Suprapubic skin (tissue), 3 donors: Measurements from ENCODE around the gene OR5V1.

Experiments used
- EP300 ChIP-seq: sonication (generic); formaldehyde crosslinking; IDR thresholded peaks from one replicate; pipeline ENCODE4 v1.6.1; 2017; ENCODE audit warnings: antibody characterized with exemption
- POLR2A ChIP-seq, 2 donors: fragments of 450-650 bp; IDR thresholded peaks; one replicate each; pipeline ENCODE4 v1.6.1; 2017; ENCODE audit warnings: antibody characterized with exemption in 2 of 2, mild to moderate bottlenecking in 2 of 2, moderate library complexity in 2 of 2
- TF ChIP-seq, protein P1 (sequence below), 2 donors: fragments of 200-600 bp in 1 of 2; fragments of 450-650 bp in 1 of 2; sonication (generic) in 1 of 2; IDR thresholded peaks; one replicate each; pipeline ENCODE4 v1.5.1; 2016 to 2019; ENCODE audit warnings: antibody characterized with exemption in 2 of 2, mild to moderate bottlenecking in 1 of 2, moderate library complexity in 1 of 2

DNA sequence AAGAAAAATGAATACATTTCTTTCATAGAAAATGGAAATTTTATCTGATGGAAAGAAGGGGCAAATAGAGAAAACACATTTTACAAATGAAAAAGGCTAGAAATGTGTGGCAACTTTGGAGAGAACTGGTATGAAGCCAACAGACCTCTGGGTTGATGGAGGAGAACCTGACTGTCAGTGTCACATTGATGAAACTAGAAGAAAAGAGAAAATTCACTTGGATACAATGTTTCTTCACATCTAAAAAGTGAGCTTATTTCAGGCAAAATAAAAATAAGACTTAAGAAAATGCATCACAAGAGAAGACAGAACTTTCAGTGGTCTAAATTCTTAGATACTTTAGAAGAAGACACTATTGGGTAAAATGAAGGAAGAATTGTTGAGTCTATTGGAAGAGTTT lies 26.7 kb upstream of the OR5V1 start, which contains the start of gene OR12D2:
- TF ChIP-seq, protein P1, sequence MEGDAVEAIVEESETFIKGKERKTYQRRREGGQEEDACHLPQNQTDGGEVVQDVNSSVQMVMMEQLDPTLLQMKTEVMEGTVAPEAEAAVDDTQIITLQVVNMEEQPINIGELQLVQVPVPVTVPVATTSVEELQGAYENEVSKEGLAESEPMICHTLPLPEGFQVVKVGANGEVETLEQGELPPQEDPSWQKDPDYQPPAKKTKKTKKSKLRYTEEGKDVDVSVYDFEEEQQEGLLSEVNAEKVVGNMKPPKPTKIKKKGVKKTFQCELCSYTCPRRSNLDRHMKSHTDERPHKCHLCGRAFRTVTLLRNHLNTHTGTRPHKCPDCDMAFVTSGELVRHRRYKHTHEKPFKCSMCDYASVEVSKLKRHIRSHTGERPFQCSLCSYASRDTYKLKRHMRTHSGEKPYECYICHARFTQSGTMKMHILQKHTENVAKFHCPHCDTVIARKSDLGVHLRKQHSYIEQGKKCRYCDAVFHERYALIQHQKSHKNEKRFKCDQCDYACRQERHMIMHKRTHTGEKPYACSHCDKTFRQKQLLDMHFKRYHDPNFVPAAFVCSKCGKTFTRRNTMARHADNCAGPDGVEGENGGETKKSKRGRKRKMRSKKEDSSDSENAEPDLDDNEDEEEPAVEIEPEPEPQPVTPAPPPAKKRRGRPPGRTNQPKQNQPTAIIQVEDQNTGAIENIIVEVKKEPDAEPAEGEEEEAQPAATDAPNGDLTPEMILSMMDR (IDR thresholded peaks at IDR 0.05): no peak
- TF ChIP-seq EP300: no peak
- TF ChIP-seq POLR2A (IDR thresholded peaks at IDR 0.05): no peak
